Ovary (tissue), 9 donors: Measurements from ENCODE around the gene CCNDBP1. TPM values are rescaled to one million over a fixed set of nuclear protein-coding genes. Genes with fewer than 3 reads are reported as not detected.
"Not testable (repeated sequence)": the region's sequence is repeated elsewhere in the genome, so short reads cannot be mapped to it uniquely, and the experiment has no call there.

ENCODE experiments used
- DNase-seq, 5 donors: peaks; one replicate each; pipeline ENCODE4 v3.0.0-alpha.2; 2019 to 2020
- H3K27ac ChIP-seq, 2 donors: fragments of 200-600 bp; one replicate each; pipeline versions ENCODE4 v1.5.1 to v1.8.0; 2019 to 2022
- H3K27me3 ChIP-seq: fragments of 200-600 bp; one replicate; pipeline ENCODE4 v1.8.0; 2022
- H3K36me3 ChIP-seq: fragments of 200-600 bp; sonication (generic); one replicate; pipeline ENCODE4 v1.5.1; 2019
- H3K4me1 ChIP-seq: one replicate; pipeline ENCODE4 v1.8.1; 2013; ENCODE audit warnings: mild to moderate bottlenecking, moderate library complexity; ENCODE audit not compliant: insufficient read depth
- H3K4me3 ChIP-seq: fragments of 200-600 bp; sonication (generic); one replicate; pipeline ENCODE4 v1.5.1; 2017
- H3K9me3 ChIP-seq, 2 donors: fragments of 200-600 bp in 1 of 2; sonication (generic) in 1 of 2; one replicate each; pipeline versions ENCODE4 v1.5.1 to v1.8.1; 2013 to 2019; ENCODE audit warnings: mild to moderate bottlenecking in 1 of 2, moderate library complexity in 1 of 2
- CTCF ChIP-seq, 3 donors: fragments of 450-650 bp in 2 of 3; fragments of 200-600 bp in 1 of 3; IDR thresholded peaks; one replicate each; pipeline versions ENCODE4 v1.5.1 to v1.8.0; 2016 to 2022; ENCODE audit warnings: antibody characterized with exemption in 3 of 3, mild to moderate bottlenecking in 1 of 3
- EP300 ChIP-seq: sonication (generic); formaldehyde crosslinking; IDR thresholded peaks from one replicate; pipeline ENCODE4 v1.6.1; 2017; ENCODE audit warnings: antibody characterized with exemption
- POLR2A ChIP-seq: fragments of 450-650 bp; IDR thresholded peaks from one replicate; pipeline ENCODE4 v1.6.1; 2017; ENCODE audit warnings: antibody characterized with exemption, mild to moderate bottlenecking, moderate library complexity
- WGBS, 3 donors: extraction: QIAGEN DNeasy Blood & Tissue Kit in 1 of 3; methylation state at CpG; one replicate each; pipeline versions ENCODE4 v1.1.5 to v1.1.7; 2013 to 2017; 5-methylcytosine and 5-hydroxymethylcytosine counted together
- intact Hi-C, 4 donors: fragments of 100-400 bp; cut with DNase I; formaldehyde crosslinking; loops; one replicate each; pipeline versions ENCODE4 v1.11.0 to v1.15.1; 2022 to 2023
- polyA plus RNA-seq, 2 donors: library from polyadenylated mRNA; stranded (reverse); fragments of 200-250 nt in 1 of 2; fragments of 350-450 nt in 1 of 2; fragmentation: Illumina TruSeq in 1 of 2; extraction: RNeasy Lipid Tissue Mini Kit (QIAGEN cat#74804) in 1 of 2; gene quantifications; one replicate each; pipeline ENCODE4 v1.2.3, GENCODE V29; 2013 to 2014
- total RNA-seq, 7 donors: library from RNA; depleted of rRNA in 2 of 7; stranded (reverse); fragments of >200 nt in 2 of 7; fragmentation: NEBNext Ultra II Directional in 3 of 7; extraction: Animal tissue kit (Norgen Biotek cat#: 25700) in 3 of 7; gene quantifications; one replicate each; pipeline versions ENCODE4 v1.1.0 to v1.2.4, GENCODE V29; 2016 to 2023
- donor health status: DM: no; HTN: no; CAD: no; lungs with moderate emphysema.
- donor health status: DM: no; HTN: no; CAD: no.
- donor health status: Bipolar disorder and iron deficiency.
- donor health status: DM: yes; HTN: yes; CAD: no.
- donor health status: DM: no; HTN: no; CAD: no.
- donor health status: DM: yes; HTN: yes; CAD: no.

Gene CCNDBP1
- total and polyA plus RNA-seq, 9 donors, result 25.2 to 69.7 (median 33.7) TPM

- DNase-seq, result no peak
- WGBS, 3 donors, result 79 to 84% (median 84%) methylated on average over 5 of the region's 5 CpGs
- H3K4me3 ChIP-seq, result no peak overlapping the region
- TF ChIP-seq EP300, result no peak
- TF ChIP-seq CTCF (IDR thresholded peaks at IDR 0.05), result no peak
- TF ChIP-seq POLR2A, result no peak
- no peaks in the 10 kb centered on the region for H3K36me3 ChIP-seq
- no peaks in the 10 kb centered on the region for H3K27me3 ChIP-seq
- intact Hi-C loops, result no loop called here
- no peaks in the 10 kb centered on the region for H3K4me1 ChIP-seq
- no peak overlapping the region for H3K27ac ChIP-seq
- H3K9me3 ChIP-seq, result no peaks in the 10 kb centered on the region
Observed at GRCh38 chr15:43150191-43150929, 34.8 kb upstream of the CCNDBP1 start.

DNA sequence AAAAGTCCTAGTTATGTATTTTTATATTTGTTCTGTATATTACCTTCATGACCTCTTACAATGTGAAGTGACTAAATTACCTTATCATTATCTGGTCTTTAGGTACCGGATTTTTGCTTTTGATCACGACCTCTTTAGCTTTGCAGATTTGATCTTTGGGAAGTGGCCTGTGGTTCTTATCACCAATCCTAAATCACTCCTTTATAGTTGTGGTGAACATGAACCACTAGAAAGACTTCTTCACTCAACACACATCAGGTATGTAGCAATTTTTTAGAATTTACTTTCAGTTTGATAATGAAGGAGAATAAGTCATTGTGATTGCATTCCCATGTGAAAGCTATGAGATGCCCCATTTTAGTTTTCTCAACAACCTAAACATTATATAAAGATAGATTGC lies 33.5 kb upstream of the CCNDBP1 start:
- intact Hi-C loops, result no loop called here

GRCh38 chr15:43153269-43153668 lies 31.9 kb upstream of the CCNDBP1 start:
- Histone ChIP-seq H3K4me3 (no peak overlapping the region), H3K27me3 (no peaks in the 10 kb centered on the region), H3K4me1 (no peaks in the 10 kb centered on the region), H3K27ac (no peak overlapping the region), H3K36me3 (no peaks in the 10 kb centered on the region), H3K9me3 (no peaks in the 10 kb centered on the region)
- intact Hi-C loops, result no loop called here
- no peak for DNase-seq
- TF ChIP-seq EP300, result no peak
- TF ChIP-seq POLR2A, result no peak
- TF ChIP-seq CTCF (IDR thresholded peaks at IDR 0.05), result no peak

More for the DNA sequence above, 33.5 kb upstream of the CCNDBP1 start:
- Histone ChIP-seq H3K4me1 (no peaks in the 10 kb centered on the region), H3K9me3 (no peaks in the 10 kb centered on the region), H3K27ac (no peak overlapping the region), H3K36me3 (no peaks in the 10 kb centered on the region), H3K4me3 (no peak overlapping the region), H3K27me3 (no peaks in the 10 kb centered on the region)
- no peak for DNase-seq
- no peak for TF ChIP-seq EP300
- no peak for TF ChIP-seq POLR2A
- no peak for TF ChIP-seq CTCF (IDR thresholded peaks at IDR 0.05)
- 86 to 95% (median 91%) methylated on average over 2 of the region's 2 CpGs for WGBS, 3 donors

DNA sequence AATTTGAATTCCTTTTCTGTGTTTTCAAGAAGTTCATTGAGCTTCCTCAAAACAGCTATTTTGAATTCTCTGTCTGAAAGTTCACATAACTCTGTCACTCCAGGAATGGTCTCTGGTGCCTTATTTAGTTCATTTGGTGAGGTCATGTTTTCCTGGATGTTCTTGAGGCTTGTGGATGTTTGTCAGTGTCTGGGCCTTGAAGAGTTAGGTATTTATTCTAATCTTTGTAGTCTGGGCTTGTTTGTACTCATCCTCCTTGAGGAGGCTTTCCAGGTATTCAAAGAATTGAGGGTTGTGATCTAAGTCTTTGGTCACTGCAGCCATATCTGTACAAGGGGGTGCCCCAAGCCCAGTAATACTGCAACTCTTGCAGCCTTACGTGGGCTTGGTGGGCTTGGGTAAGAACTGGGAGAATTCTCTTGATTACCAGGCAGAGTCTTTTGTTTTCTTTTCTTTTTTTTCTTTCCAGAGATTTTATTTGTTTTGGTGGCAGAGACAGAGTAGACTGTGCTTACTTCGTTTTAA lies 19.3 kb upstream of the CCNDBP1 start:
- no peaks in the 10 kb centered on the region for H3K36me3 ChIP-seq
- 91 to 98% (median 92%) methylated on average over 2 of the region's 2 CpGs for WGBS, 3 donors
- H3K4me1 ChIP-seq, result no peaks in the 10 kb centered on the region
- H3K4me3 ChIP-seq, result no peak overlapping the region
- DNase-seq, result no peak
- no peak overlapping the region for H3K27ac ChIP-seq
- no peaks in the 10 kb centered on the region for H3K9me3 ChIP-seq
- no peaks in the 10 kb centered on the region for H3K27me3 ChIP-seq
- intact Hi-C loops, result no loop called here
- TF ChIP-seq CTCF (IDR thresholded peaks at IDR 0.05), result no peak
- TF ChIP-seq POLR2A, result no peak
- no peak for TF ChIP-seq EP300

- H3K4me3 ChIP-seq, H3K27ac ChIP-seq, H3K4me1 ChIP-seq, intact Hi-C loops, H3K36me3 ChIP-seq, DNase-seq, H3K9me3 ChIP-seq, H3K27me3 ChIP-seq: not testable (repeated sequence)
- WGBS, 3 donors, result 92 to 98% (median 96%) methylated on average over 22 to 28 of the region's 28 CpGs
Observed at GRCh38 chr15:43167261-43167660, 17.9 kb upstream of the CCNDBP1 start.
